ENCODE results near the gene HHAT.

Gene HHAT

GRCh38 chr1:210516697-210517459 lies 188.2 kb downstream of the HHAT start:
- Histone ChIP-seq H3K36me3 (ENCODE audit: control insufficient read depth, insufficient read depth, low read length) (no peaks in the 10 kb centered on the region), H3K27ac (ENCODE audit: insufficient read depth, low read length, poor library complexity, severe bottlenecking) (no peak overlapping the region), H3K27me3 (replicated peaks; ENCODE audit: control insufficient read depth, insufficient read depth, low read length, poor library complexity, severe bottlenecking) (no peaks in the 10 kb centered on the region), H3K9me3 (ENCODE audit: control insufficient read depth, low read length) (no peaks in the 10 kb centered on the region), H3K4me3 (ENCODE audit: insufficient read depth, low read depth, low read length, poor library complexity, severe bottlenecking) (no peak overlapping the region), H3K4me1 (ENCODE audit: control insufficient read depth, insufficient read depth, low read length, poor library complexity, severe bottlenecking) (no peaks in the 10 kb centered on the region)
- no peak for DNase-seq

GRCh38 chr1:210523830-210524229 lies 195.1 kb downstream of the HHAT start:
- Histone ChIP-seq H3K27me3 (replicated peaks; ENCODE audit: control insufficient read depth, insufficient read depth, low read length, poor library complexity, severe bottlenecking) (no peaks in the 10 kb centered on the region), H3K27ac (ENCODE audit: insufficient read depth, low read length, poor library complexity, severe bottlenecking) (no peak overlapping the region), H3K4me3 (ENCODE audit: insufficient read depth, low read depth, low read length, poor library complexity, severe bottlenecking) (no peak overlapping the region), H3K9me3 (ENCODE audit: control insufficient read depth, low read length) (no peaks in the 10 kb centered on the region), H3K36me3 (ENCODE audit: control insufficient read depth, insufficient read depth, low read length) (no peaks in the 10 kb centered on the region), H3K4me1 (ENCODE audit: control insufficient read depth, insufficient read depth, low read length, poor library complexity, severe bottlenecking) (no peaks in the 10 kb centered on the region)
- no peak for DNase-seq

DNA sequence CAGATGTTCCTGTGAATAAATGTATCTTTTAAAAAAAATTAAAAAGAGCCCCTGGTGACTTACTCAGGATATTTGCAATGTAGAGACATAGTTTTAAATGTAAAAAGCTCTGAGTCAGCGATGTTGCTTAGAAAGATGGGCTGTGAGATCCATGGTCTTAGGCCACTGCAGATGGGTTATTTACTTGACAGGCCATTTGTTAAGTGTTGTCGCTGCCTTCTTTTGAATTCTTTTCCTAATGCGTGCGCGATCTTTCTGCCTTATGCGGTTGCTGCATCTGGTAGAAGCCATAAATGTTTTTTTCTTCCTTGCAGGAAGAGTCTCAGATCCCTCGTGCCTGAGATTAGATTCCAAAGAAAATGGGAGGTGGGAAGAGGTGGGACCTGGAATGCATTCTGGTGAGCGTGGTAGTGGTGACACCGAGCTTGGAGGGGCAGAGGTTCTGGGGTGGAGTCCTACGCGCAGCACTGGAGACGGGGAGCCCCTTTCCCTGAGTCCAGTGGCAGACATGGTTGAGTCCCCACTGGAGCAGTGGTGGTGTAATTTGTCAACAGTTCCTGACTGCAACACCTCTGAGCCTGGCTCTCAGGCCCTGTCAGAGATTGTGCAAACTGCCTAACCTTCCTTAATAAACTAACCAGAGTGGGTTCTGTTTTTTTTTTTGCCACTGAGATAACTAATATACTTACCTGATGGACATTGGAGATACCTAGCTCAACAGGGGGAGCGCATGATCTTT lies 197.2 kb downstream of the HHAT start:
- H3K27ac ChIP-seq (ENCODE audit: insufficient read depth, low read length, poor library complexity, severe bottlenecking): no peak overlapping the region
- no peaks in the 10 kb centered on the region for H3K27me3 ChIP-seq (replicated peaks; ENCODE audit: control insufficient read depth, insufficient read depth, low read length, poor library complexity, severe bottlenecking)
- no peaks in the 10 kb centered on the region for H3K9me3 ChIP-seq (ENCODE audit: control insufficient read depth, low read length)
- DNase-seq: no peak
- no peaks in the 10 kb centered on the region for H3K36me3 ChIP-seq (ENCODE audit: control insufficient read depth, insufficient read depth, low read length)
- H3K4me1 ChIP-seq (ENCODE audit: control insufficient read depth, insufficient read depth, low read length, poor library complexity, severe bottlenecking): no peaks in the 10 kb centered on the region
- no peak overlapping the region for H3K4me3 ChIP-seq (ENCODE audit: insufficient read depth, low read depth, low read length, poor library complexity, severe bottlenecking)

DNA sequence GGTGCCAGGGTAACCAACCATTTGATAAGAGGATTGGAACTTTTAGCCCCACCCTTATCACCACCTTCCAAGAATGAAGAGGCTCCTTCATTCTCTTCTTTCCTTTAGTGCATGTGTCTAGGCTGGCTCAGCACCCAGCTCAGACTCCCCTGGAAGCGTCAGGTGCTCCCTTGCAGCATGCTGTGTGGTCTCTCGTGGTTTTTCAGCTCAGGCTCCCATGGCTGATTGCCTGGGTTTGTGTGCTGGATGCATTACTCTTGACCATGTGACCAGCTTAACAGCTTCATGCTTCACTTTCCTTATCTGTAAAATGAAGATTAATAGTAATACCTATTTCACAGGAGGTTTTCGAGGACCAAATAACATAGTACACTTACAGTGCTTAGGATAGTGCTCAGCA lies 198.4 kb downstream of the HHAT start:
- no peaks in the 10 kb centered on the region for H3K9me3 ChIP-seq (ENCODE audit: control insufficient read depth, low read length)
- no peak overlapping the region for H3K4me3 ChIP-seq (ENCODE audit: insufficient read depth, low read depth, low read length, poor library complexity, severe bottlenecking)
- H3K27me3 ChIP-seq (replicated peaks; ENCODE audit: control insufficient read depth, insufficient read depth, low read length, poor library complexity, severe bottlenecking): no peaks in the 10 kb centered on the region
- H3K4me1 ChIP-seq (ENCODE audit: control insufficient read depth, insufficient read depth, low read length, poor library complexity, severe bottlenecking): no peaks in the 10 kb centered on the region
- no peaks in the 10 kb centered on the region for H3K36me3 ChIP-seq (ENCODE audit: control insufficient read depth, insufficient read depth, low read length)
- H3K27ac ChIP-seq (ENCODE audit: insufficient read depth, low read length, poor library complexity, severe bottlenecking): no peak overlapping the region
- no peak for DNase-seq

- no peak overlapping the region for H3K4me3 ChIP-seq (ENCODE audit: insufficient read depth, low read depth, low read length, poor library complexity, severe bottlenecking)
- DNase-seq: no peak
- H3K27ac ChIP-seq (ENCODE audit: insufficient read depth, low read length, poor library complexity, severe bottlenecking): no peak overlapping the region
- no peaks in the 10 kb centered on the region for H3K4me1 ChIP-seq (ENCODE audit: control insufficient read depth, insufficient read depth, low read length, poor library complexity, severe bottlenecking)
- H3K9me3 ChIP-seq (ENCODE audit: control insufficient read depth, low read length): no peaks in the 10 kb centered on the region
- no peaks in the 10 kb centered on the region for H3K36me3 ChIP-seq (ENCODE audit: control insufficient read depth, insufficient read depth, low read length)
- H3K27me3 ChIP-seq (replicated peaks; ENCODE audit: control insufficient read depth, insufficient read depth, low read length, poor library complexity, severe bottlenecking): no peaks in the 10 kb centered on the region
Measured at GRCh38 chr1:210531475-210532222, 202.9 kb downstream of the HHAT start.

- no peaks in the 10 kb centered on the region for H3K9me3 ChIP-seq (ENCODE audit: control insufficient read depth, low read length)
- H3K27ac ChIP-seq (ENCODE audit: insufficient read depth, low read length, poor library complexity, severe bottlenecking): no peak overlapping the region
- no peaks in the 10 kb centered on the region for H3K27me3 ChIP-seq (replicated peaks; ENCODE audit: control insufficient read depth, insufficient read depth, low read length, poor library complexity, severe bottlenecking)
- H3K4me1 ChIP-seq (ENCODE audit: control insufficient read depth, insufficient read depth, low read length, poor library complexity, severe bottlenecking): no peaks in the 10 kb centered on the region
- DNase-seq: no peak
- H3K4me3 ChIP-seq (ENCODE audit: insufficient read depth, low read depth, low read length, poor library complexity, severe bottlenecking): no peak overlapping the region
- H3K36me3 ChIP-seq (ENCODE audit: control insufficient read depth, insufficient read depth, low read length): no peaks in the 10 kb centered on the region
Measured at GRCh38 chr1:210532223-210532598, 203.5 kb downstream of the HHAT start.

- no peaks in the 10 kb centered on the region for H3K27me3 ChIP-seq (replicated peaks; ENCODE audit: control insufficient read depth, insufficient read depth, low read length, poor library complexity, severe bottlenecking)
- DNase-seq: no peak
- H3K4me1 ChIP-seq (ENCODE audit: control insufficient read depth, insufficient read depth, low read length, poor library complexity, severe bottlenecking): no peaks in the 10 kb centered on the region
Measured at GRCh38 chr1:210535761-210536160, 207.1 kb downstream of the HHAT start.

GRCh38 chr1:210536254-210536961 lies 207.7 kb downstream of the HHAT start:
- Histone ChIP-seq H3K27ac (ENCODE audit: insufficient read depth, low read length, poor library complexity, severe bottlenecking) (no peak overlapping the region), H3K4me1 (ENCODE audit: control insufficient read depth, insufficient read depth, low read length, poor library complexity, severe bottlenecking) (no peaks in the 10 kb centered on the region), H3K4me3 (ENCODE audit: insufficient read depth, low read depth, low read length, poor library complexity, severe bottlenecking) (no peak overlapping the region), H3K36me3 (ENCODE audit: control insufficient read depth, insufficient read depth, low read length) (no peaks in the 10 kb centered on the region), H3K9me3 (ENCODE audit: control insufficient read depth, low read length) (no peaks in the 10 kb centered on the region), H3K27me3 (replicated peaks; ENCODE audit: control insufficient read depth, insufficient read depth, low read length, poor library complexity, severe bottlenecking) (no peaks in the 10 kb centered on the region)
- DNase-seq: no peak

More at GRCh38 chr1:210535761-210536160, 207.1 kb downstream of the HHAT start:
- no peak overlapping the region for H3K27ac ChIP-seq (ENCODE audit: insufficient read depth, low read length, poor library complexity, severe bottlenecking)
- no peaks in the 10 kb centered on the region for H3K36me3 ChIP-seq (ENCODE audit: control insufficient read depth, insufficient read depth, low read length)
- no peak overlapping the region for H3K4me3 ChIP-seq (ENCODE audit: insufficient read depth, low read depth, low read length, poor library complexity, severe bottlenecking)
- H3K9me3 ChIP-seq (ENCODE audit: control insufficient read depth, low read length): no peaks in the 10 kb centered on the region

DNA sequence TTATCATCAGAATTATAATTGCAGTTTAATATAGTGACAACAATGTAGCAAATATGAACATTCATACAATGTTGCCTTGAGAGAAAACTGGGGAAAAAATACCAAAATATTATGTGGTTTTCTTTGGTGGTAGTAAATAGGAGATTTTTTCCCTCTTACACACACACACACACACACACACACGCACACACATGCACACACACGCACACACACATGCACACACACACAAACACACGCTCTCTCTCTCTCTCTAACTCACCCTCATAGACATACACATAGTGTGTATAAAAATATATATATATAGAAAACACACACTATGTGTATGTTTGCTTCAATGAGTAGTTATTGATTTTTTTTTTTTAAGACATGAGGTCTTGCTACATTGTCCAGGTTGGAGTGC lies 211.6 kb downstream of the HHAT start:
- Histone ChIP-seq H3K36me3 (ENCODE audit: control insufficient read depth, insufficient read depth, low read length) (no peaks in the 10 kb centered on the region), H3K9me3 (ENCODE audit: control insufficient read depth, low read length) (no peaks in the 10 kb centered on the region), H3K27me3 (replicated peaks; ENCODE audit: control insufficient read depth, insufficient read depth, low read length, poor library complexity, severe bottlenecking) (no peaks in the 10 kb centered on the region), H3K4me3 (ENCODE audit: insufficient read depth, low read depth, low read length, poor library complexity, severe bottlenecking) (no peak overlapping the region), H3K27ac (ENCODE audit: insufficient read depth, low read length, poor library complexity, severe bottlenecking) (no peak overlapping the region), H3K4me1 (ENCODE audit: control insufficient read depth, insufficient read depth, low read length, poor library complexity, severe bottlenecking) (no peaks in the 10 kb centered on the region)
- DNase-seq: no peak
